ENCODE data around the gene YIPF3.
"Not testable (repeated sequence)": the region's sequence is repeated elsewhere in the genome, so short reads cannot be mapped to it uniquely, and the experiment has no call there.

The YIPF3 gene

DNA sequence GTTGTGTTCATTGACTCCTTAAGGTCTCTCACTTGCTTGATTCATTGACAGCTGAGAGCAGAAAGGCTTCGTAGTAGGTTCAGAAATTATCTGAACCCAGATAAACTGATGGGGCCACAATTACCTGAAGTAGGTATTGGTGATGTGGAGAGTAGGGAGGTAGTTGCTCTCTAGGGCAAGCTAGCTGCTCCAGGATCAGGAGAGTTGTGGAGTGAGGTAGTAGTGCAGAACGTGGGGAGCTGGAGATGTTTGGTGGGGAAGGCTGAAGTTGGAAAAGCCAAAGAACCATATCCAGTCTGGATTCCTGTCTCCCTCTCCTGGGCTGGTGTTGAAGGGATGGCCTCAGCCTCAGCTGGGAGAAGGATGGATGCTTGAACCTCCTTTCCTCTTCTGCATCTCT, 23.5 kb downstream of the YIPF3 start:
- DNase-seq (ENCODE audit: low read depth): no peak

DNA sequence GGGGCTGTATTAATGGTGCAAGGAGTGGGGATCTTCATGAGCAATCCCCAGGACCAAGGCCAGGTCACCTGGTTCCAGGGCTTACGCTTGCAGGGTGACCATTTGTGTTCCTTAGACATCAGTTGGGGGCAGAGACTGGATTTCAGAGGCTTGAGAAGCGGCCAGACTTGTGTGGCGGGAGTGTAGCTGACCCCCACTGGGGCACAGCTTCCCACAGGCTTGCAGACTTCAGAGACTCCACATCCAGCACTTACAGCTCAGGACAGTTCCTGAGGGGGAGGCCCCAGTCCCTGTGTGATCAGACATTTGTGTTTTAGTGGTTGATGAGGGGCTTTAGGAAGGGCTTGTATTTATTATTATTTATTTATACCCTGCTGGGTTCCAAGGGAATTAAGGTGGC, 24.1 kb downstream of the YIPF3 start:
- no peak for DNase-seq (ENCODE audit: low read depth)

DNA sequence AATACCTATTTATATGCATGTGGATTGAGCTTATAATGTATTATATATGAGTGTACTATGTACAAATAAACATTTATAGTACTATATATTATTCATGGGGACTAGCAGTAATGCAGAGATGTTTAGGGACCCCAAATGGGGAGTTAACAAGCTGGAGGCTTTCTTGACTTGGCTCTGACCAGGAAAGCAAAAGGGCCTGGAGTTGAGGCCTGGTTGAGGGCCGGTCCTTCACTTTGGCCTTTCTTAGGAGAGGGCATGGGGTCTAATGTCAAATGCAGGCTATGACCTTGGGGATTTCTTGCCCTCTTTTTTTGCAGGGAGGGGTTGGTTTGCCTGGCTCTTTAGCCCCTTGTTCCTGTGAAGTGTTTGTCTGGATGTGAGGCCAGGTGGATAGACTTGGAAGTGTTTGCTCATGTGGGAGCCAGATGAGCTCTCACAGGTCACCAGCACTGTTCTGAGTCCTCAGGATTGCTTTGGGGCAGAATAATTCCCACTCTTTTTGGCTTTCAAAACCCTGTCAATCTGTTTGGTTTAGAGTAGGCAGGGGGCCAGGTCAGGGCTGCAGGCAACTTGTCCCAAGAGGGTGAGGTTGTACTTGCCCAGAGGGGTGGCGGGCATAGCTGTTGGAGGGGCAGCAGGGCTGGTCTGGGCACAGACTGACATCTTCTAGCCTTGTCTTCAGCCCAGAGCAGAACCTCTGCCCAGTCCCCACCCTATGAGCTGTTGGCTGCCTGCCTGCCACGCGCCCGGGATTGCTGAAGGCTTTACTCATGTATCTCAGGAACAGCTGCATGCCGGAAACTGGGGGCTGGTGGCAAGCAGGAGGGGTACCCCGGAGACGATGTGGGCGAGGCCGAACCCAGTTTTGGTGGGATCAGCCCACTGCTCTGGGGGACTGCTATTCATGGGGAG, 24.7 kb downstream of the YIPF3 start:
- no peak for DNase-seq (ENCODE audit: low read depth)

DNA sequence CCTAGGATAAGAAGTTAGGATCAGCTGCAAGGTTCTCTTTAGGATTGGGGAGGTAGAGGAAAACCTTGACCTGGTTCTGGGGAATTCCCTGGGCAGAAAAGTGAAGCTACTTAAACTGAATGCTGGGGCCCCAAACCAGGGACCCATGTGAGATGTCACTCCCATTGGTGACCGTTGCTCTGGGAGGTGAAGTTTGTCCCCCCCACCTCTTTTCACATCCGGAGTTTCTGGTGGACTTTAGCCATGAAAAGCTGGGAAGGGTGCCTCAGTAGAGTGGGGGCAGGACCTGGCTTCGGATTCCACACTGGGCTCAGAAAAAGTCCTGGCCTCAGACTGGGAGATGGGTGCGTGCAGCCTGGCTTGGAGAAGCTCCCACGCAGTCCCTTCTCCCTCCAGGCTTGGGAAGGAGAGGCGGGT, 26.2 kb downstream of the YIPF3 start:
- DNase-seq (ENCODE audit: low read depth): no peak

DNA sequence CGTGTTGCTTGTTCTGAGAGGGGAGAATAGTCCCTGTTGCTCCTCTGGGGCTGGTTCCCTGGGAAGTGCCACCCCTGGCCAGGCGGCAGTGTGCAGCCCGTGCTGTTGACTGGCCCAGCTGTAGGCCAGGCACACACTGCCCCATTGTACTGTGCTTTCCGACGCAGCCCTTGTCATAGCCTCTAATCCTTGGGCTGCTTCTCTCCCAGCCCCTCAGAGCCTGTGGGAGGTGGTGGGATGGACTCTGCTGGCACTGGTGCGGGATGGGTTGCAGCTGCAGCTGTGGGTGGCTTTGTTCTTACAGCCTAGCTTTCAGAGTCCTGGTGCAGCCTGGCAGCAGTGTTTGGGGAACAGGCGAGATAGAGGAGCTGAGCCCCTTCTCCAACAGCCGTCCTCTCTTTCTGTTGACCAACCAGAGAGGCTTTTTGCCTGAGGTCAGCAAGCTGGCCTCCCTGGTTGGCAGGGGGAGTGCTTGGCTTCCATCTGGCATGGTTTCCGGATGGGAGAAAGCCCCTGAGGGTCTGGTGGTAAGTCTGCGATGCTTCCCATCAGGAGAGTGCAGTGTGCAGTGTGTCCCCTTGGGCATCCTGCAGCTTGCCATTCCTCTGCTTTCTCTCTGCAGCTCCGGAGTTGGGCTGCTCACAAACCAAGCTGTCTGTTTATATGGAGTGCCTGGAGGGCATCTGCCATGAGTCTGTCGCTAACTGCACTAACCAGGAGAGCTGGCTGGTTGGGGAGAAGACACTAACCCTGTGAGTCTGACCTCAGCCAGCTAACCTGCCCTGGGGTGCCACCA, 27.3 kb downstream of the YIPF3 start:
- no peak for DNase-seq (ENCODE audit: low read depth)

DNA sequence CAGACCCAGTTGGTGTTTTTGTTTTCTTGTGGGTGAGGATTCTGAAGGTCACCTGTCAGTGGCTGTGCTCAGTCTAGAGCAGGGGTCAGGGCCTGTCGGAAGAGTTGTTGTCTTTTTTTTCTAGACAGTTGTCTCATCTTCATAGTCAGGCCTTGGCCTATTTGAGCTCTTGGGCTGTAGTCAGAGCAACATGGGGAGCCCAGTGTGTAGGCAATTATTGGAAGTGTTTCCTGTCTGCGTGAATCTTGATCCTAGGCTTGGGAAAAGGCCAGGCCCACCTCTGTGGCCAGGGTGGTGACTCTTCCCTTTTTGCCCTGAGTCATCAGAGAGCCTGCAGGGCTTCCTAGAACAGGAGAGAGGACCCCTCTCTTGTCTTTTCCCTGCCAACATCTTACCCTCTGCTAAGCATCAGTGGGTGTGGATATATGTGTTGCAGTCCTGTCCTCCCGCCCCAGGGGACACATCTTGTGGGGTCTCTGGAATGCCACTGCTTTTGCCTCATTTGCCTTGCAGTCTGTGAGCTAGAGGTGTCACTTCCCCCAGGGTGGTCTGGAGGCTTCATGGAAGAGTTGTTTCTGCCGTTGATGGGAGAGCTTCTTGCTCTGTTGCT, 28.0 kb downstream of the YIPF3 start:
- DNase-seq (ENCODE audit: low read depth): no peak

DNA sequence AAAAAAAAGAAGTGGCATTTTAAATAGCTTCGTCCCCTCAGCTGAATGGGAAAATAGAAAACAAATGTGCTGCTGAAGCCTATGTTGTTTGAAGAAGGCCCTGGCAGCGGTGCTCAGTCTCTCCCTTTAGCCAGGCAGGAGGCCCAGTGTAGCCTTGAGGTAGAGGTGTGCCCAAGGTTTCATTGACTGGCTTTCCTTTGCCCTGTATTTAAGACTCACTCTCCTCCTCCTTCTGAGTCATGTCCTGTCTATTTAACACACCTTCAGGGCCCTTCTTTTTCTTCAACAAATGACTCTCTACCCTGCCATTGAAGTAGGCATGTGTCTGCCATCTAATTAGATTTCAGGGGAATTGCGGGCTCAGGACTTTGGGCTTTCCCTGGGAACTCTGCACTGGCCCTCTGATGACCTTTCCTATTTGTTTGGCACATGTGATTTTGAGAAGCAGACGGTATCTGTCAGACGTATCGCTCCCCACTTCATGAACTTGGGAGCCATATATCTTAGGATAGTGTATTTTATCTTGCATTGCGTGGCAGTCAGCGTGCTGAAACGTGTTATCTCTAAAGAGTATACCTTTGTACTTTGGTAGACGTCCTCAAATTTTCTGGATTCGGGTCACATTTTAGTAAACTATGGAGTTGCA, 35.0 kb downstream of the YIPF3 start:
- DNase-seq (ENCODE audit: low read depth): no peak

DNA sequence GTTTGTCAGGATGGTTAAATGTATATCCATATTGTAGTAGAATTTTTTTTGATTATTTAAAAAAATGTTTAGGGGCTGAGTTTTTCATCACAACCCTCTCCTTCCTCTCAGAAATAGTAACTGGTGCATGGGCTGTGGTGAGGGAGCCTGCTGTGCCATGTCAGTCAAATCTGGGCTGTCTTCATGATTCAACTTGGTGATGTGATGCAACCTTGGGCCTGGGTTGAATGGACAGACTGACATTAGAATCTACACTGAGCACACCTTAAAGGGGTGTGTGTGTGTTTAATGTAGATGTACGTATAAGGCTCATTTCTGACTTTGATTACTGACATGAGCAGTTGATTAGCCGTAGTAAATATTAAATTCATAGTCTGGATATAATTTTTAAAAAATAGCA, 35.7 kb downstream of the YIPF3 start:
- DNase-seq (ENCODE audit: low read depth): no peak

DNA sequence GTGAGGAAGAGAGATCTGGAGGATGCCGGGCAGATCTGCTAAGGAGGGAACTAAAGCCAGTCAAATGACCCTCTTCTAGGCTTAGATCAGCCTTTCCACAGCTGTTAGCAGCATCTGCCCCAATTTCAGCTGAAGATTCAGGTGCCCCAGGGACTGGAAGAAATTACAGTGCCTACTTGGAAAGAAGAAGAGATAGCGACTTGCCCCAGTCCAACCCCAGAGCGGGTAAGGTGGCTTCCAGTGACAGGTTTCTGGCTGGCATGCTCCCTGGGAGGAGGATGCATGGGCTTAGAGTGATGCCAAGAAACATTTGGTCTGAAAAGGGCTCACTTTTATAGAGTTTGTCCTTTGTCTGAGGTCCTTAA, 38.7 kb downstream of the YIPF3 start:
- DNase-seq (ENCODE audit: low read depth): no peak

DNA sequence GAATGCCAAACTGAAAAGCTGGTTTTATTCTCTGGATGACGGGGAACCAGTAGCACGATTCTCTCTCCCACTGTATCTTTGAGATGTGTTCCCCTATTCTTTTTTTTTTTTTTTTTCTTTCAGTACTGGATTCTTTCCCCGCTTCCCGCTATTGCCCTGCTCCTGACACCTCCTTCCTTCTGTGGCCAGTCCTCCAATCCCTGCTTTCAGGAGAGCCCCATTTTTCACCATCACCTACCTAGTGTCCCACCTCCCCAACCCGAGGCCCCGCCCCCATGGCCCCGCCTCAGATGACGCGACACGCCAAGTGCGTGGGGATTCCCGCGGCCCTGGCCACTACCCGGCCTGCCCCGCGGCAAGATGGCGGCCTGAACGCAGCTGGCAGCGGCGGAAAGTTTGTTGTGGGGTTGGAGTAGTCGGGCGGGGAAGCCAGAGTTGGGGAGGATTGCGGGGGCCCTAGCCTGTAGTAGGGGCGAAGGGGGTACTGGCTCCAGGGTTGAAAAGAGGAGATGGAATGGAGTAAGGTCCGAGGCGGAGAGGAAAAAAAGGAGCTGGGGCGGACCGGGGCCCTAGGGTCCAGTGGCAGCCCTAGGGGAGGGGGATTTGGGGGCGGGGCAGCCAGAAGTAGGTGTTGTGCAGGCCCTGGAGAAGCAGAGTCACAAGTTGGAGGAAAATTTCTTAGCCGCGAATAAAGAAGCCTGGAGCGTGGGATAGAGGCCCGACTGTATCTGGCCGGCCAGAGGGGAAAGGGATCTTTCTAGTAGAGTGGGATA, 39.3 kb downstream of the YIPF3 start, which contains the start of gene TJAP1:
TJAP1 (plus strand) TSS at position 336 of the 773 bp plus-strand sequence. CDS start 21,432 bp downstream, outside the sequence.
- DNase-seq (ENCODE audit: low read depth): peak; percentile 59

DNA sequence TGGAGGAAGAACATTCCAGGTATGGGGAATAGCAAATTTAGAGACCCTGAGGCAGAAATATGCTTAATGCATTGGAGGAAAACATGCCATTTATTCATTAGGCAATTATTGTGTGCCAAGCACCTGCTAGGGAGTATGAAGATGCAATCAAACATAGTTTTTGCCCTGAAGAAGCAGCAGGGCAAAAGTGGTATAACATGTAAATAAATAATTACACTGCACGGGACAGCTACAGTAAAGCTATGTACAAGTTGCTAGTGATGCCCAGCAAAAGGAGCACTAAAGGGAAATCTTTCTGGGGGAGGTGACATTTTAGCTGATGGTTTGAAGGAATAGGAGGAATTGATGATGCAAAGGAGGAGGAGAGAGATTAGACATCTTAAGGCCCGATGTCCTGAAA, 40.0 kb downstream of the YIPF3 start:
- DNase-seq (ENCODE audit: low read depth): no peak

DNA sequence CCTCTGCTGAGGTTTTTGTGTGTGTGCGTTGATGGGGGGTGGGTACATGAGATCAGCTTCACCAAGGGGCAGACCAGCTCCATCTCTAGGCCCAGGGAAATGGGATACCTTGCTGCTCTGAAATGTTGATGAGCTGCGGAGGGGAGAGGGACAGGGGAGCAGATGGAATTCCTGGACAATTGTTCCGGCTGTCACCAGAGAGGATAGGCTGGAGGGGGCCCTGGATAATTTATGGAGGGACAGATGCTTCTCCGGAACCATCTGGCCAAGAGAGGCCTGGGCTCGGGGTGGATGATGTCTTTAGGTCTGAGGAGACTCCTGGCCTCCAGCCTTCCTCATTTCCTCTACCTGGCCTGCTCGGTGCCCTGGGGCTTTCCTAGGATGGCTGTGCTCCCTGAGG, 41.2 kb downstream of the YIPF3 start:
- DNase-seq (ENCODE audit: low read depth): no peak

DNA sequence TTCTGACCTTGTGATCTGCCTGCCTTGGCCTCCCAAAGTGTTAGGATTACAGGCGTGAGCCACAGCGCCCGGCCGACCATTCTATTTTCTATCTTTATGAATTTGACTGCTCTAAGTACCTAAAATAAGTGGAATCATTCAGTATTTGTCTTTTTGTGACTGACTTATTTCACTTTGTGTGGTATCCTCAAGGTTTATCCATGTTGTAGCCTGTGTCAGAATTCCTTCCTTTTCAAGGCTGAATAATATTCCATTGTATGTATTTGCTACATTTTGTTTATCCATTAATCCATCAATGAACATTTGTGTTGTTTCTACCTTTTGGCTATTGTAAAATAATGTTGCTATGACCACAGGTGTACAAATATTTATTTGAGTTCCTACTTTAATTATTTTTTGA, 44.2 kb downstream of the YIPF3 start:
- DNase-seq (ENCODE audit: low read depth): no peak

DNA sequence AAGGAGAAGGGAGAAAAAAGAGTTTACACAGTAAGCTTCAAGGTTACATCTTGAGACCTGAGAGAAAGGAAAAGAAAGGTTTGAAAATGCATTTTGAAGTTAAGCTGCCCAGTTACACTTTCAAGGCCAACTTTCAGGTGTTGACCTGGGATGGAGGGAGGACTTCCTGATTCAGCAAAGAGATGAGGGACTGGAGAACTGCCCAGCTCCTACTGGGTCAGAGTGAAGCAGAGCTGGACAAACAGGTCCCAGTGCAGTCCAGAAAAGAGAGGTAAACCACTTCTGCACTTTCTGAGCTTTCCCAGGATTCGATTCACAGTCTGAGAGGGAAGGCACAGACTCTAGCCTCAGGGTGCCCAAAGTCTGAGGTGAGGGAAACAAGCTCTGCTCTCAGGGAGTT, 45.3 kb downstream of the YIPF3 start:
- no peak for DNase-seq (ENCODE audit: low read depth)

DNA sequence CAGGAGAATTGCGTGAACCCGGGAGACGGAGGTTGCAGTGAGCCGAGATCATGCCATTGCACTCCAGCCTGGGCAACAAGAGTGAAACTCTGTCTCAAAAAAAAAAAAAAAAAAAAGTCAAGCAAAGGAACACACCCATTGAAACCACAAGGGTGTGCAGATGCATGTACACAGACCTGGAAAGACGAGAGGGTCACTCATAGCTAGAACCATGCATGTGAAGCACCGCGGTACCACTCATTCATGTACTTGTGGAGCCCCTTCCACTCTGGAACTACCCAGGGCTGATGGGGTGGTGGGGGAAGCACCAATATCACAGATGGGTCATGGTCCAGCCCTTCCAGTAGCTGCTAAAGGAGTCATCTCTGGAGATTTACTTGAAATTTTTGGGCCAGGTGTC, 46.8 kb downstream of the YIPF3 start:
- no peak for DNase-seq (ENCODE audit: low read depth)

DNA sequence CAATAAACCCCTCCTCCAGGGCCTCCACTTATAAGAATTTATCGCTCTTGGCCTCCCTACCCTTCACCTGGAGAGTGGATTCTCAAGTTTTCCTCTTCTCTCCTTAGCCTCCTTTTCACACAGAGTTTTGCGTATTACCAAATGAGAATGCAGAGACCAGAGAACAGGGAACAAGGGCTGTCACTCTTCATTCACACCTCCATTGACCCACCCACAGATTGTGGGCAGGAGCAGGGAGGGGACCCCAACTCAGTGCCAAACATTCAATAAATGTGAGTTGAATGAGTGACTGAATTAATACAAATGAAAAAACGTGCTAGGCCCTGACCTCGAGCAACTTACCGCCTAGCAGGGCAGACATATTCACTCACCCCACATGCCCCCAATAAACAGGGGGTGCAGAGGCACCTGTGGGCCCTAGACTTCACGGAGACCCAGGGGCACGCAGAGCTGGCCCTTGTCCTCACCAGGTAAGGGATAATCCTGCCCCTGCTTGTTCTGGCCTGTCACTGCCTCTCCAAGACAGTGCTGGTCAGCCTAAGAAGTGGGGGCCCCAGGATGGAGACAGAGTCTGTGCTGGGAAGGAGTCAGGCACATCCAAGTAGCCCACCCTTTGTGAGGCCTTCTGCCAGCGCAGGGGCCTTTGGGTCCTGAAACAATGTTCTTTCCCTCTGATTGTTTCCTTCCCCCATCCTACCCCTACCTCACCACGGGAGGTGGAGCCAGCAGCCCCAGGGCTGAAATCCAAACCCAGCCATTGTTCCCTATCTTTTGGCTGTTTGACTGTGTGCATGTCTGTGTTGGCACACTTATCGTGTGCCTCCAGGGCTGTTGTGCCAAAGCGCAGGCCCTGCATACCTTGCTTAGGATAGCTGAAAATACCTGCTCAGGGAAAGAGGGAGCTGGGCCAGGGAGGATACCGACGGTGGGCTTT, 47.7 kb downstream of the YIPF3 start:
- no peak for DNase-seq (ENCODE audit: low read depth)

DNA sequence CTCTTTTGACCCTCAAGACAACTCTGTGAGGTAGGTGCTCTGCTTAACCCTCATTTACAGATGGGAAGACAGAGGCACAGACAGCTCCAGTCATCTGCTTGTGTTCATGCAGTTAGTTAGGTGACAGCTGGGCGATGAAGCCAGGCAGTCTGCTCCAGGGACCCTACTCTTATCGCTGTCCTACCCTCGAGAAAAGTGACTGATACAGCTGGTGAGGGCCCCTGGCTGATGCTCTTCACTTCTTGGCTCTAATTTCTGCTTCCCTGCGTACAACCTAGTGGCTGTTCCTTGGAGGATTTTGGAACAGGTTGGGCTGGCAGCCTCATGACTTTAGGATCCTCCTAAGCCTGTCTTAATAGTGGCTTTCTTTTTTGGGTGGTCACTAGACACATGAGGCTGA, 48.5 kb downstream of the YIPF3 start:
- no peak for DNase-seq (ENCODE audit: low read depth)

DNA sequence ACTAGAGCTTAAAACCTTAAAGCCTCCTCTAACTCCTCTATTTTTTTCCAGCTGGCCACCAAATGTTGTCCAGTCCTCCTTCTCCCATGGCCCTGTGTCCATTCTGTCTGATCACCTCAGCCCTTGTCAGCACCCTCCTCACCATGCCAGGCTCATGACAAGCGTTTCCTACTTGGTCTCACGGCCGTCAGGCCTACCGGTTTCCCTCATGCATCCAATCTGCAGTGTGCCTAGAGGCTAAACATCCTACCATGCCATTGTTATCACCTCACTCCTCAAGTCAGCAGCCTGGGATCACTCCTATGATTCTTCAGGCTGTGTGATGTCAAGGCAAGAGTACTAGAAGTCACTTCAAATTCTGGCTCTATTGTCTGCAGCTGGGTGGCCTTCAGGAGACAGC, 49.0 kb downstream of the YIPF3 start:
- DNase-seq (ENCODE audit: low read depth): no peak

DNA sequence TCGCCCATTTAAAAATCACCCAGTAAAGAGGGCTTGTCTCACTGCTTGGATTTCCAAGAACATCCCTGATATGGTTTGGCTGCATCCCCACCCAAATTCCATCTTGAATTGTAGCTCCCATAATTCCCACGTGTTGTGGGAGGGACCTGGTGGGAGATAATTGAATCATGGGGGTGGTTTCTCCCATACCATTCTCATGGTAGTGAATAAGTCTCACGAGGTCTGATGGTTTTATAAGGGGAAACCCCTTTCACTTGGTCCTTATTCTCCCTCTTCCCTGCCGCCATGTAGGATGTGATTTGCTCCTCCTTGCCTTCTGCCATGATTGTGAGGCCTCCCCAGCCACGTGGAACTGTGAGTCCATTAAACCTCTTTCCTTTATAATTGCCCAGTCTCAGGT, 49.5 kb downstream of the YIPF3 start:
- not testable (repeated sequence) for DNase-seq (ENCODE audit: low read depth)

DNA sequence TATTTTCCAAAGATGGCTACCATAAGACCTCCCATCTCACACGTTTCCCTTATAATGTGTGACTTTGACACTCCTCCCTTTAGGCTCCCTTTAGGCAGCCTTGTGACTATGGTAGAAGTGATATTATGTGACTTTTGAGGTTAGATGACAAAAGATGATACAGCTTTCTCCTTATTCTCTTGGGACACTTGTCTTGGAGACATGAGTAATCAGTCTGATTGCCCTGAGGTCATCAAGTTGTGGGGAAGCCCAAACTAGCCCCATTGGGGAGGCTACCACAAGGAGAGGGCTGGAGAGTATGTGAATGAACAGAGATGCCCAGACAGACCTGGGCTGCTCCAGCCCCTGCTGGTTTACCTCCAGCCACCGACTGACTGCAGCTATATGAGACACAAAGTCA, 50.8 kb downstream of the YIPF3 start:
- no peak for DNase-seq (ENCODE audit: low read depth)
